Large intestine (tissue), 3 donors: ENCODE results near the gene PMM2. TPM values are rescaled to one million over a fixed set of nuclear protein-coding genes. Genes with fewer than 3 reads are reported as not detected.
"Not testable (repeated sequence)": the region's sequence is repeated elsewhere in the genome, so short reads cannot be mapped to it uniquely, and the experiment has no call there.

Source experiments
- DNase-seq, 2 donors: peaks; one replicate each; pipeline versions ENCODE4 v3.0.0 to v3.0.0-alpha.2; 2013
- H3K27ac ChIP-seq: one replicate; pipeline ENCODE4 v1.5.1; 2013; ENCODE audit warnings: low read length
- H3K27me3 ChIP-seq: 2 replicates; pipeline ENCODE4 v1.6.1; 2013; ENCODE audit warnings: low read length; ENCODE audit not compliant: control insufficient read depth, insufficient read depth
- H3K36me3 ChIP-seq: 2 replicates; pipeline ENCODE4 v1.6.1; 2013; ENCODE audit warnings: low read length; ENCODE audit not compliant: control insufficient read depth, insufficient read depth
- H3K4me1 ChIP-seq: one replicate; pipeline ENCODE4 v1.6.1; 2013; ENCODE audit warnings: low read length; ENCODE audit not compliant: control insufficient read depth, insufficient read depth
- H3K4me3 ChIP-seq: one replicate; pipeline ENCODE4 v1.5.1; 2013; ENCODE audit warnings: low read length
- H3K9me3 ChIP-seq: one replicate; pipeline ENCODE4 v1.6.1; 2013; ENCODE audit warnings: mild to moderate bottlenecking, low read depth, low read length, moderate library complexity; ENCODE audit not compliant: control insufficient read depth
- WGBS: methylation state at CpG from one replicate; pipeline ENCODE4 v1.1.5; 2013; ENCODE audit warnings: low lambda C conversion rate; ENCODE audit not compliant: insufficient coverage; 5-methylcytosine and 5-hydroxymethylcytosine counted together
- polyA plus RNA-seq: library from polyadenylated mRNA; unstranded; fragments of 120-200 nt; gene quantifications from one replicate; pipeline ENCODE4 v1.2.1, GENCODE V29; 2013

PMM2 gene
- polyA plus RNA-seq, 1 donor: 40.3 TPM

DNA sequence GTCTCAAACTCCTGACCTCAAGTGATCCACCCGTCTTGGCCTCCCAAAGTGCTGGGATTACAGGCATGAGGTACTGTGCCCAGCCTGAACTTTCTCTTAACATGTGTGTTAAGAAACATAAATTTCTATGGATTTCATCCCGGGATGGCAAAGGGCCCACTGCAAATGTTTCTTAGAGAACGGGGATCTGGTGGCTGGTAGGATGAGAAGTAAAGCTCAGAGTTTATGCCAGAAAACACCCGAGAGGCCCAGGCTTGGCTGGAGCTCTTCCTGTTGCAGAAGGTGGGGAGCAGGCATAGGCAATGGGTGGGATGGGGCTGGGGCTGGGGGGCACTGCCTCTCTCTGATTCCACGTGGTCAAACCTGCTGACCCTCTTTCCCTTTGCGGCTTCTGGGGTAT, 76.7 kb downstream of the PMM2 start:
- 80% methylated on average over 1 of the region's 6 CpGs for WGBS
- no peak for DNase-seq
- Histone ChIP-seq H3K9me3 (no peaks in the 10 kb centered on the region), H3K27ac (no peak overlapping the region), H3K36me3 (no peaks in the 10 kb centered on the region), H3K4me3 (no peak overlapping the region), H3K27me3 (no peaks in the 10 kb centered on the region), H3K4me1 (peaks cover 15% of the 10 kb centered on the region)

DNA sequence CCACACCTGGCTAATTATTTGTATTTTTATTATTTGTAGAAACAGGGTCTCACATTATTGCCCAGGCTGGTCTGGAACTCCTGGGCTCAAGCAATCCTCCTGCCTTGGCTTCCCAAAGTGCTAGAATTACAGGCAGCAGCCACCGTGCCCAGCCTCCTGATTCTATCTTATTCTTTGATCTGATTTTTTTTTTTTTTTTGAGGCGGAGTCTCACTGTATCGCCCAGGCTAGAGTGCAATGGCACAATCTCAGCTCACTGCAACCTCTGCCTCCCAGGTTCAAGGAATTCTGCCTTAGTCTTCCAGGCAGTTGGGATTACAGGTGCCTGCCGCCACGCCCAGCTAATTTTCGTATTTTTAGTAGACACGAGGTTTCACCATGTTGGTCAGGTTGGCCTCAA, 77.7 kb downstream of the PMM2 start:
- H3K4me3 ChIP-seq, H3K36me3 ChIP-seq, H3K9me3 ChIP-seq, H3K27ac ChIP-seq, DNase-seq, H3K27me3 ChIP-seq: not testable (repeated sequence)
- peaks cover 13% of the 10 kb centered on the region for H3K4me1 ChIP-seq
- WGBS: 0% methylated on average over 1 of the region's 7 CpGs

DNA sequence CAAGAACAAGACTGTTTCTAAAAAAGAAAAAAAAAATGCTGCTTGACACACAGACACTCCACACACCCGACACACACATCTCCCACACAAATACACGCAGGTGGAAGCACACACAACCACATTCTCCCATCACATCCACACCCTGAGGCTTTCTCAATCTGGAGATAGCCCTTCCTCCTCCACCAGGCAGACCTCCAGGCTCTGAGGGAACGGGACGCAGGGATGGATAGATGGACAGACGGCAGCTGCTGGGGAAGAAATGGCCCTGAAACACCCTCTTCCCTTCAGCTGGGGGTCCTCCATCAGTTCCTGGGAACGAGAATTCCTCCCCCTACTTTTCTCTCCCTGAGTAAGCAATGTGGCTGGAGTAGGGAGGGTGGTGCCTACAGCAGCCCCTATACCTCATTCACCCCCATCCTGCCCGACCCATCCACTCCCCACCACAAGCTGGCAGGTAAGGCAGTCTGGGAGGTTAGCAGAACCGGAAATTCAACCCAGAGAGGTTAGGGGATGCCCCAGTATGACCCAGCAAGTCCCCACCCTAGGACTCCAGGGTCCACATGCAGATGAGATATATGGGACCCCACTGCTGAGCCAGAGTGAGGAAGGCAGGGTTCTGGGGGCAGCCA, 80.4 kb downstream of the PMM2 start:
- Histone ChIP-seq H3K4me1 (peaks cover 33% of the 10 kb centered on the region), H3K27me3 (no peaks in the 10 kb centered on the region), H3K27ac (peak overlapping the region; percentile 71), H3K4me3 (no peak overlapping the region), H3K9me3 (no peaks in the 10 kb centered on the region), H3K36me3 (no peaks in the 10 kb centered on the region)
- WGBS: no CpG with 5 or more reads among the region's 8 CpGs
- no peak for DNase-seq

DNA sequence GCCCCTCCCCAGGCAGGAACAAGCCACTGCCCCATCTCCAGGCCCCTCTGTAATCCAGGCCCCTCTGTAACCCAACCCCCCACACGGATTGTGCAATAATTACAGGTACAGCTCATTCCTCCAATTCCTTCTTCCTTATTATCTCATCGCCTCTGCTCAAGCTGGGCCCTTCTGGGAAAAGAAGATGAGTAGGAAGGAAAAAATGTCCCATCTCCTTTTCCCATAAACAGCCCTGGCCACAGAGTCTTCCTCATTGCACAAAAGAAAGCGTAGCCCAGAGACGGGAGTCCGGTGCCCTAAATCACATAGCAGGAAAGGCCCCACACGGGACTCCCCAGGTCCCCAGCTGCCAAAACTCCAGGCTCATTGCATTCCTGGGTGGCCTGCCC, 80.9 kb downstream of the PMM2 start:
- peaks cover 38% of the 10 kb centered on the region for H3K4me1 ChIP-seq
- no peaks in the 10 kb centered on the region for H3K36me3 ChIP-seq
- no peaks in the 10 kb centered on the region for H3K27me3 ChIP-seq
- peak overlapping the region; percentile 71 for H3K27ac ChIP-seq
- DNase-seq: peak in 1 of 2 donors; percentile 76
- no peaks in the 10 kb centered on the region for H3K9me3 ChIP-seq
- no CpG with 5 or more reads among the region's 6 CpGs for WGBS
- H3K4me3 ChIP-seq: no peak overlapping the region

DNA sequence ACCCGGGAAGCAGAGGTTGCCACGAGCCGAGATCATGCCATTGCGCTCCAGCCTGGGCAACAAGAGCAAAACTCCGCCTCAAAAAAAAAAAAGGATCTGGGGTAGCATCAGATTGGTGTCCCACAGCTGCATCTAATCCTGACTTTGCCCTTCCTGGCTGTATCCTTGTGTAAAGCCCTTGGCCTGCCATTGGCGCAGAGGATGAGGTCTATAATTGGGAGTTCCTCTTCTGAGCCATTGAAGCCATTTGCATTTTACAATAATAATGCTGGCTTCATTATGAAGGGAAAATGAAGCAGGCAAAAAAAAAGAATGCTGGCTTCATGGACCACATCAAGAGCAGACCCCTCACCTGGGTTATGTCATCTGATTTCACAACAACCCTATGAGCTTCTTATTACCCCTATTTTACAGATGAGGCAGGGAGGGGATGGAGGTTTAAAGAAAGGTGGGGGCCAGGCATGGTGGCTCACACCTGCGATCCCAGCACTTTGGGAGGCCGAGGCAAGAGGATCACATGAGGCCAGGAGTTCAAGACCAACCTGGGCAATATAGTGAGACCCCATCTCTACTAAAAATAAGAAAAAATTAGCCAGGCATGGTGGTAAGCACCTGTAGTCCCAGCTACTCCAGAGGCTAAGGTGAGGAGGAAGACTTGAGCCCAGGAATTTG, 83.3 kb downstream of the PMM2 start:
- H3K4me1 ChIP-seq: peaks cover 59% of the 10 kb centered on the region
- no peak for DNase-seq
- H3K27me3 ChIP-seq: no peaks in the 10 kb centered on the region
- H3K9me3 ChIP-seq: no peaks in the 10 kb centered on the region
- no peak overlapping the region for H3K4me3 ChIP-seq
- no peaks in the 10 kb centered on the region for H3K36me3 ChIP-seq
- WGBS: no CpG with 5 or more reads among the region's 8 CpGs
- peak overlapping the region; percentile 53 for H3K27ac ChIP-seq

DNA sequence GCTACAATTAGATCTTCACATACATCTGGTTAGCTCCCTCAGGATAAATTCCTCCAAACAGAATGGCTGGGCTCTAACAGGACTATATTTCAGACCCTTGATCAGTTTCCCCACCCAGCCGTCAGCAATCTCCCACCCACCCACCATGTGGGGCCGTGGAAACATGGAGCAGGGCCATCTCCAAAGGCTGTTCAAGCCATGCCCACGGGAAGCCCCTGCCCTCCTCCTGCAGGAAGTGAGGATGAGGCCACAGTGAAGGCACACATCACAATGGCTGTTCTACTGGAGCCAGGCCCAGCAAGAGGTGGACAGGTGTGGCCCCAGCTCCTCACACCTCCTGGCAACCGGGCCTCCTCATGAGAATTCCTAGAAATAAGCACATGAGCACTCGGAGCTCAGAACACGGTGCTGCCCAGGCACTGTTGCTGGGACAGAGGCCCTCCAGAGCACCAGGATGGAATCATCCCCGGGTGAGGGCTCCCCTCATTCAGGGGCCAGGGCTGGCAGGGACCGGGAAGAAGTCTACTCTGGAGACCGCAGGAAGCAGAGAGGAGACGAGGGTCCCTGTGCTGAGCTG, 84.5 kb downstream of the PMM2 start, which contains the start of gene LITAFD:
Gene LITAFD, plus strand, starts transcription at position 311 of the 577 bp plus-strand sequence. CDS start 2,005 bp downstream, outside the sequence.
- no peak for DNase-seq
- WGBS: no CpG with 5 or more reads among the region's 10 CpGs
- H3K4me1 ChIP-seq: peaks cover 70% of the 10 kb centered on the region

DNA sequence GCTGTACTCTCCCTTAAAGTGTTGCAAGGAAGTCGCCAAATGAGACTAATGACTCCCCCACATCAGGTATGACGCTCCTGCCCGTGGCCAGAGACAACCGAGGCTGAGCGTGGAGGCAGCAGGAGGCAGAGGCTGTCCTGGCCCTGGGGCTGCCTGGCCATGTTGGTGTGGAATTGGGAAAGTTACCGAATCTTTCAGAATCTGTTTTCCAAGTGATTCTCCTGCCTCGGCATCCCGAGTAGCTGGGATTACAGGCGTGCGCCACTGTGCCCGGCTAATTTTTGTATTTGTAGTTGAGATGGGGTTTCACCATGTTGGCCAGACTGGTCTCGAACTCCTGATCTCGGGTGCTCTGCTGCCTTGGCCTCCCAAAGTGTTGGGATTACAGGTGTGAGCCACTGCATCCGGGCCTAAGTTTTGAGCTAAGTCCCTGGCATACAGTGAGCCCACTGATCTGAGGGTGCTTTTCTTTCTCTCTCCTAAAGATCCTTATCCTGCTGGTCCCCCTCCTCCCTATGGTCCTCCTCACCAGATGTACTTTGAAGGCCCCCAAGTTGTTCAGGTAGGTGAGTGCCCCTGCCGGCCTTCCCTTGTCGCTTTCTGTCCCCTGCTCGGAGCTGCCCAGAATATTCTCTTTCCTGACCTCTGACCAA, 85.2 kb downstream of the PMM2 start:
- H3K27ac ChIP-seq: peak overlapping the region; percentile 53
- no peaks in the 10 kb centered on the region for H3K9me3 ChIP-seq
- H3K4me1 ChIP-seq: peaks cover 70% of the 10 kb centered on the region
- WGBS: no CpG with 5 or more reads among the region's 17 CpGs
- no peak overlapping the region for H3K4me3 ChIP-seq
- H3K36me3 ChIP-seq: peaks cover 8% of the 10 kb centered on the region
- H3K27me3 ChIP-seq: no peaks in the 10 kb centered on the region
- DNase-seq: no peak

More for the DNA sequence above, 84.5 kb downstream of the PMM2 start, which contains the start of gene LITAFD:
- H3K9me3 ChIP-seq: no peaks in the 10 kb centered on the region
- no peak within 1 kb of the TSS for H3K4me3 ChIP-seq
- no peaks in the 10 kb centered on the region for H3K27me3 ChIP-seq
- peaks cover under 1% of the 10 kb centered on the region for H3K36me3 ChIP-seq
- H3K27ac ChIP-seq: peak within 1 kb of the TSS; percentile 53

DNA sequence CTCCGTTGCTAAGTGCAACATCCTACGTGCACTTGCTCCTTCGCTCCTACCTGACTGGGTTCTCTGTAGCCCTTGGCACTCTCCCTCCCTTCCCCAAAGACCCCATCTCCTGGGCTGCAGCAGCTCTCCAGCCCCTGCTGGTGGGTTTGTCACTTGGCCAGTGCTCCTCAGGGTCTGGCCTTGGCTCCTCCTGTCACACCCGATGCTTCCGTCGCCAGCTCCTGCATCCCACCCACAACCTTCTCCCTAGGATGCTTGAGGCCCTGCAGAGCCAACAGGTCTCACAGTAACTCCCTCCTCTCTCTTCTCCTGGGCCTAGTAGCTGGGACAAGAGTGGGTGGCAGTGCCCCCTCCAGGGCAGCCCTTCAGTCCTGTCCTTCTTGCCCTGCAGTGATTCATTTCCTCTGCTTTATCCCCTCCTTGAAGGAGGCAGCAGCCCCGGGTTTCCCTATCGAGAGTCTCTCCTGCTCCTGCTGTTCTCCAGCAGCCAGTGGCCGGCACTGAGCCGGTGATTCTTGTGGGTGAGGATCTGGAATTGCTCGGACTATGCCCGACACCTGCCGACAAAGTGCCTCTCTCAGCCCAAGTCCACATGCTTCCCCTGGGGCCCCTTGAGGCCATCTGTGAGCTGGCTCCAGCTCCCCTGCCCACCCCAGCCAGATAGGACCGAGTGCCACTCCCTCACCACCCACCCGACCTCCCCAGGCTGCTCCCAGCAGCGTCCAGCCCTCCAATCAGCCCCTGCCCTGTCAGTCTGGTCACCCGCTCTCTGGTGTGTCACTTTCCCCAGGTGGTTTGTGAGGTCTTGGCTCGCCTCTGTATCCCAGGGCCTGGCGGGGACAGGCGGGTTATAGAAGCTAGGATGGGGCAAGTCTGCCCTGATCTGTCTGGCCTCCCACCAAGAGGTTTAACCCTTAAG, 88.3 kb downstream of the PMM2 start:
- WGBS: 56% methylated on average over 3 of the region's 20 CpGs
- Histone ChIP-seq H3K27ac (peak overlapping the region; percentile 83), H3K36me3 (peaks cover 21% of the 10 kb centered on the region), H3K4me3 (peak overlapping the region; percentile 42), H3K4me1 (peaks cover 56% of the 10 kb centered on the region), H3K27me3 (no peaks in the 10 kb centered on the region), H3K9me3 (no peaks in the 10 kb centered on the region)
- DNase-seq: peak; percentile 92 to 96

DNA sequence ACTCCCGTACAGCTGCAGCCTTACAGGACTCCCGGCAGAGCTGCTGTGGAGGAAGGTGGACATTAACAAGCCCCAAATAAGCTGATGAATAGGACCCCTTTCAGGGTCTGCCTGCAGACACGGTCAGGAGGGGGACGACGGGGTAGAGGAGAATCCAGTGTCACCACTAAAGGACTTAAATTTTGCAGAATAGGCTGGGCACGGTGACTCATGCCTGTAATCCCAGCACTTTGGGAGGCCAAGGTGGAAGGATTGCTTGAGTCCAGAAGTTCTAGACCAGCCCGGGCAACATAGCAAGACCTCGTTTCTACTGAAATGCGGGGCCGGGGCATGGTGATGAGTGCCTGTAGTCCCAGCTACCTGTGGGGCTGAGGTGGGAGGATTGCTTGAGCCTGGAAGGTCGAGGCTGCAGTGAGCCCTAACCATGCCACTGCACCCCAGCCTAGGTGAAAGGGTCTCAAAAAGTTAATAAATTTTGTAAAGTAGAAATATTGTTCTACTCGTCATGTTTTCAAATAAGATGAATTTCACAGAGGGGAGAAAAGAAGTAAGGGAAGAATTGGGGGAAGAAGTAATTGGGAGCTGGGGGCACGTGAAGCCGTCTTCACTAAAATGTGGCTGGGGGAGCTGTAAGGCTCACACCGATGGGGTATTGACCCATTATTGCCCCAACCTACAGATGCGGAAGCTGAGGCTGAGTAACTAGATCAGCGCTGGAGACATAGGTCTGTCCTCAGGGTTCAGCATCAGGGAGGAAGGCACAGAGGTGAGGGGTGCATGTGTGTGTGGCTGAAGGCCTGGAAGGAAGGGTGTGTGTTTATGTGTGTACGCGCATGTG, 89.2 kb downstream of the PMM2 start:
- Histone ChIP-seq H3K9me3 (no peaks in the 10 kb centered on the region), H3K4me1 (peaks cover 48% of the 10 kb centered on the region), H3K4me3 (no peak overlapping the region), H3K36me3 (peaks cover 30% of the 10 kb centered on the region), H3K27me3 (no peaks in the 10 kb centered on the region), H3K27ac (peak overlapping the region; percentile 83)
- DNase-seq: no peak
- 0% methylated on average over 1 of the region's 19 CpGs for WGBS
